ENCODE data around the gene SBNO2. TPM values are rescaled to one million over a fixed set of nuclear protein-coding genes. Genes with fewer than 3 reads are reported as not detected.

The SBNO2 gene
- total and polyA plus RNA-seq, 2 of the 4 experiments (the other 2 are of a cell fraction), result 13.4 to 40.5 TPM

DNA sequence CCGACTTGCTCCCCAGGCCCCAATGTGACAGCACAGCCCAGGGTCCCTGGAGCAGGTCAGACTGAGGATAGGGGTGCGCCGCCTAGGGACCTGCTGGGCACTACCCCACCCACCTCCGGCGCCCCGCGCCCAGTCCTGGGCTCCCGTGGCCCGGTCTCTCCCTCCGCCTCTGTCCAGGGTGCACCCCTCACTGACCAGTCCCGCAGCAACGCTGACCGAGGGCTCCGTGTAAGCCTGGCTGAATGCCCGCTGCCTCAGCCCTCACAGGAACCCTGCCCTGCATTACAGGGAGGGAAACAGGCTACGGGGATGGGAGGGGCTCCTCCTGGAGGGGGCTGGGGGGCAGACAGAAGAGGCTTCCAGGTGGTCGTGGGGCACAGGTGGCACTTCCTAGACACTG is 38.6 kb downstream of the SBNO2 start:
- Histone ChIP-seq H4K91ac (ENCODE audit: insufficient read depth, low read depth, low read length) (no peak overlapping the region), H4K8ac (ENCODE audit: low read depth in 2 of 2, low read length in 2 of 2) (no peak overlapping the region), H2BK120ac (ENCODE audit: low read depth, low read length) (no peak overlapping the region), H3K4ac (ENCODE audit: low read depth, low read length) (no peak overlapping the region), H3K27ac (ENCODE audit: insufficient read depth, low read length) (no peak overlapping the region), H4K20me1 (ENCODE audit: insufficient read depth, low read length) (peaks cover 16% of the 10 kb centered on the region), H2BK5ac (ENCODE audit: low read depth, low read length, poor library complexity, severe bottlenecking) (no peak overlapping the region), H3K4me1 (ENCODE audit: control insufficient read depth, insufficient read depth, low read length) (peaks cover 16% of the 10 kb centered on the region), H2AK5ac (ENCODE audit: low read depth, low read length) (no peak overlapping the region), H4K5ac (ENCODE audit: low read depth, low read length) (no peak overlapping the region), H3K56ac (ENCODE audit: extremely low read depth, insufficient read depth, low read length) (no peak overlapping the region), H2BK20ac (ENCODE audit: low read depth, low read length) (no peak overlapping the region), H3K18ac (ENCODE audit: low read depth, low read length) (no peak overlapping the region), H3K9me3 (ENCODE audit: control insufficient read depth, insufficient read depth, low read length) (no peaks in the 10 kb centered on the region), H3K14ac (replicated peaks; ENCODE audit: low read depth, low read length) (no peak overlapping the region), H2AK9ac (replicated peaks; ENCODE audit: low read depth, low read length, poor library complexity) (peak overlapping the region; percentile 9), H3K27me3 (ENCODE audit: control insufficient read depth, insufficient read depth, low read length) (no peaks in the 10 kb centered on the region), H3K79me1 (ENCODE audit: low read depth in 1 of 2, low read length in 2 of 2) (peaks cover 13 to 60% of the 10 kb centered on the region in 2 experiments), H3K36me3 (ENCODE audit: control insufficient read depth, insufficient read depth, low read length) (peaks cover 31% of the 10 kb centered on the region; the same call in 1 of the 2 replicates), H3K4me3 (ENCODE audit: insufficient read depth, low read depth, low read length) (no peak overlapping the region), H2AFZ (replicated peaks; ENCODE audit: low read length, poor library complexity) (no peak overlapping the region), H3K9ac (ENCODE audit: low read depth, low read length) (no peak overlapping the region), H2BK15ac (ENCODE audit: low read depth, low read length) (no peak overlapping the region), H3K23ac (ENCODE audit: low read depth, low read length) (no peak overlapping the region), H3K4me2 (ENCODE audit: low read depth, low read length) (no peak overlapping the region), H3K9me1 (ENCODE audit: insufficient read depth, low read length) (peaks cover 4% of the 10 kb centered on the region; the same call in 1 of the 2 replicates)
- DNase-seq, result no peak
- WGBS, 2 experiments (ENCODE audit: extremely low coverage in 2 of 2, insufficient read length in 1 of 2), result 95% methylated on average over 3 of the region's 17 CpGs; no CpG with 5 or more reads in 1 of the 2 experiments
- TF ChIP-seq, protein P1, sequence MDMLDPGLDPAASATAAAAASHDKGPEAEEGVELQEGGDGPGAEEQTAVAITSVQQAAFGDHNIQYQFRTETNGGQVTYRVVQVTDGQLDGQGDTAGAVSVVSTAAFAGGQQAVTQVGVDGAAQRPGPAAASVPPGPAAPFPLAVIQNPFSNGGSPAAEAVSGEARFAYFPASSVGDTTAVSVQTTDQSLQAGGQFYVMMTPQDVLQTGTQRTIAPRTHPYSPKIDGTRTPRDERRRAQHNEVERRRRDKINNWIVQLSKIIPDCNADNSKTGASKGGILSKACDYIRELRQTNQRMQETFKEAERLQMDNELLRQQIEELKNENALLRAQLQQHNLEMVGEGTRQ (IDR thresholded peaks at IDR 0.05; ENCODE audit: low read depth, low read length), result no peak
- no peak for TF ChIP-seq RAD21 (IDR thresholded peaks at IDR 0.05; ENCODE audit: low read length)
- TF ChIP-seq NFE2L2 (IDR thresholded peaks at IDR 0.05; ENCODE audit: low read depth, low read length), result no peak
- TF ChIP-seq CEBPB (IDR thresholded peaks at IDR 0.05; ENCODE audit: low read depth, low read length), result no peak
- TF ChIP-seq SMC3 (IDR thresholded peaks at IDR 0.05; ENCODE audit: low read depth, low read length), result no peak
- no peak for TF ChIP-seq POLR2A (IDR thresholded peaks at IDR 0.05; ENCODE audit: low read depth, low read length)
- no peak for TF ChIP-seq BHLHE40 (IDR thresholded peaks at IDR 0.05; ENCODE audit: low read depth, low read length)
- TF ChIP-seq RFX5 (IDR thresholded peaks at IDR 0.05; ENCODE audit: low read depth, low read length), result no peak
- no peak for TF ChIP-seq FOS (IDR thresholded peaks at IDR 0.05; ENCODE audit: low read depth, low read length)
- no peak for TF ChIP-seq CHD1 (IDR thresholded peaks at IDR 0.05; ENCODE audit: low read depth, low read length)
- no peak for TF ChIP-seq ELK1 (IDR thresholded peaks at IDR 0.05; ENCODE audit: borderline replicate concordance, low read depth, low read length)
- dilution Hi-C loops (cut with HindIII; ENCODE audit: low sequenced_read_pairs, unreplicated experiment) (no loop called here), in situ Hi-C loops (cut with MboI; ENCODE audit: low sequenced_read_pairs) (no loop called here), intact Hi-C loops (cut with micrococcal nuclease) (no loop called here)
- BruUV-seq (replicated peaks), result no TSS peak
- POLR2A ChIA-PET (ENCODE audit: unreplicated experiment), result no interaction called here
- CTCF ChIA-PET, result no interaction called here
- no peak for ATAC-seq (ENCODE audit: low read depth)

All from IMR-90 (cell line).